H1 (cell line): ENCODE data around the gene CAMTA1. TPM values are rescaled to one million over a fixed set of nuclear protein-coding genes. Genes with fewer than 3 reads are reported as not detected.

ENCODE experiments used
- EZH2 ChIP-seq: fragments of 200-600 bp; sonication (generic); IDR thresholded peaks from 2 replicates; pipeline ENCODE4 v1.7.1; 2012; ENCODE audit warnings: low read depth, mild to moderate bottlenecking, moderate library complexity, low read length, inconsistent platforms; ENCODE audit not compliant: severe bottlenecking
- FOSL1 ChIP-seq: IDR thresholded peaks from 2 replicates; pipeline ENCODE4 v1.6.1; 2011; ENCODE audit warnings: mild to moderate bottlenecking, low read depth, low read length, moderate library complexity; ENCODE audit not compliant: insufficient read depth
- NANOG ChIP-seq: IDR thresholded peaks from 2 replicates; pipeline ENCODE4 v1.6.1; 2011; ENCODE audit warnings: low read length, low read depth, mild to moderate bottlenecking, inconsistent platforms; ENCODE audit not compliant: insufficient read depth, poor library complexity, severe bottlenecking
- polyA plus RNA-seq, 7 experiments: library from polyadenylated mRNA; depleted of rRNA in 3 of 7; stranded (reverse) in 5 of 7; unstranded in 2 of 7; fragments of >200 nt in 5 of 7; fragments of 200-250 nt in 2 of 7; gene quantifications; 1 replicate in 5 of 7; 2 replicates in 1 of 7; 4 replicates in 1 of 7; pipeline versions ENCODE4 v1.2.1 to v1.2.3, GENCODE V29; 2011 to 2013; ENCODE audit warnings: missing spikeins in 2 of 7, mixed read lengths in 2 of 7
- total RNA-seq: library from RNA; stranded (reverse); fragmentation: NEBNext Ultra II Directional; extraction: Animal tissue kit (Norgen Biotek cat#: 25700); gene quantifications from 2 replicates; pipeline ENCODE4 v1.2.1, GENCODE V29; 2021

The CAMTA1 gene
- total and polyA plus RNA-seq, 2 of the 8 experiments (the other 6 are each of a cell fraction or from before 2014, with no cell fraction given), result 65.0 to 119 TPM

- TF ChIP-seq NANOG (no peak), EZH2 (no peak), FOSL1 (no peak)
Measured at GRCh38 chr1:7284839-7285435, 499.7 kb downstream of the CAMTA1 start (continued).
